HL-60 (cell line): ENCODE measurements around the gene LONP2.

ENCODE experiments used
- DNase-seq, 2 experiments: peaks; one replicate each; pipeline ENCODE4 v3.0.0-alpha.2; 2010 to 2020; ENCODE audit warnings: low read depth in 1 of 2, low spot score in 1 of 2
- H3K27ac ChIP-seq: fragments of 250-450 bp; sonication (Bioruptor Pico); replicated peaks from 2 replicates; pipeline ENCODE4 v1.5.1; 2020; ENCODE audit warnings: mild to moderate bottlenecking, moderate library complexity
- H3K27me3 ChIP-seq: fragments of 250-450 bp; sonication (Bioruptor Pico); 2 replicates; pipeline ENCODE4 v1.5.1; 2021; ENCODE audit warnings: mild to moderate bottlenecking, moderate library complexity; ENCODE audit not compliant: insufficient read depth, poor library complexity, severe bottlenecking
- H3K4me3 ChIP-seq: replicated peaks from 2 replicates; pipeline ENCODE4 v1.5.1; 2011; ENCODE audit warnings: mild to moderate bottlenecking, control low read depth, low read length; ENCODE audit not compliant: insufficient read depth
- GABPA ChIP-seq: IDR thresholded peaks from 2 replicates; pipeline ENCODE4 v1.6.1; 2012; ENCODE audit warnings: low read depth
- POLR2AphosphoS5 ChIP-seq: IDR thresholded peaks from 2 replicates; pipeline ENCODE4 v1.6.1; 2012; ENCODE audit warnings: low read depth
- SPI1 ChIP-seq: IDR thresholded peaks from 2 replicates; pipeline ENCODE4 v1.6.1; 2012; ENCODE audit warnings: low read depth, mild to moderate bottlenecking, borderline replicate concordance
- TF ChIP-seq, protein P1 (sequence below): IDR thresholded peaks from 2 replicates; pipeline ENCODE4 v1.6.1; 2012; ENCODE audit warnings: low read depth; ENCODE audit not compliant: insufficient replicate concordance
- TF ChIP-seq, protein P2 (sequence below): IDR thresholded peaks from one replicate; pipeline ENCODE4 v1.5.1; 2011; ENCODE audit warnings: low read length, control low read depth, inconsistent platforms; ENCODE audit not compliant: insufficient read depth

Gene LONP2

DNA sequence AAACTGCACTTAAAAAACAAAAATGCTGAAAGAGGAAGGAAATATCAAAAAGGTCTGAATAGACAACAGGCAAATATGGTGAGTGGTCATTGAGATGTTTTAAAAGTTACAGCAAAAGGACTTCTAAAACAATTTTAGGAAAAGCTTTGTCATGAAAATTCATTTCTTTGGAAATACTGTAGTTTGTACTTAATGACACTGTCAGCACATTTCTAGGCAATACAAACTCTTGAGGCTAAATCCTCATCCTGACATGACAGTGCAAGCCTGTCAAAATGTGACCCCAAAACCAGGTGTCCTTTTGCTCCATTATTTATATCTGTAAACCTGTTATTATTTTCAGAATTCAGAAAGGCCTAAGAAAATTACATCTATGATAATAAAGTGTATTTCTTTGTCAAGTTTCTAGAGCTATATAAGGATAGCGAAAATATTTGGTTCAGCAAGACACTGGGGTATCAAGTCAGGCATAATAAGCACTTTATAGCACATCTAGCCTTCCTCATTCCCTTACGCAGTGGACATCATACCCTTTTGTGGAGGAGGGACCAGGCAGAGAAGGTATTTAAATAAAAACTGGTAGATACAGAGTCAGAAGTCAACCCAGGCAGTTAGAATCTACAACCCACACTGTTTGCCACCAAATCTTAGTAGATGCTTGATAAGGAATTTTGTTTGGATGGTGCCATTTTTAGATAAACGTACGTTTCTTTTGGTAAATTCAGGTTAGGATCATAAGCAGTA, 112.7 kb downstream of the LONP2 start:
- TF ChIP-seq, protein P1, sequence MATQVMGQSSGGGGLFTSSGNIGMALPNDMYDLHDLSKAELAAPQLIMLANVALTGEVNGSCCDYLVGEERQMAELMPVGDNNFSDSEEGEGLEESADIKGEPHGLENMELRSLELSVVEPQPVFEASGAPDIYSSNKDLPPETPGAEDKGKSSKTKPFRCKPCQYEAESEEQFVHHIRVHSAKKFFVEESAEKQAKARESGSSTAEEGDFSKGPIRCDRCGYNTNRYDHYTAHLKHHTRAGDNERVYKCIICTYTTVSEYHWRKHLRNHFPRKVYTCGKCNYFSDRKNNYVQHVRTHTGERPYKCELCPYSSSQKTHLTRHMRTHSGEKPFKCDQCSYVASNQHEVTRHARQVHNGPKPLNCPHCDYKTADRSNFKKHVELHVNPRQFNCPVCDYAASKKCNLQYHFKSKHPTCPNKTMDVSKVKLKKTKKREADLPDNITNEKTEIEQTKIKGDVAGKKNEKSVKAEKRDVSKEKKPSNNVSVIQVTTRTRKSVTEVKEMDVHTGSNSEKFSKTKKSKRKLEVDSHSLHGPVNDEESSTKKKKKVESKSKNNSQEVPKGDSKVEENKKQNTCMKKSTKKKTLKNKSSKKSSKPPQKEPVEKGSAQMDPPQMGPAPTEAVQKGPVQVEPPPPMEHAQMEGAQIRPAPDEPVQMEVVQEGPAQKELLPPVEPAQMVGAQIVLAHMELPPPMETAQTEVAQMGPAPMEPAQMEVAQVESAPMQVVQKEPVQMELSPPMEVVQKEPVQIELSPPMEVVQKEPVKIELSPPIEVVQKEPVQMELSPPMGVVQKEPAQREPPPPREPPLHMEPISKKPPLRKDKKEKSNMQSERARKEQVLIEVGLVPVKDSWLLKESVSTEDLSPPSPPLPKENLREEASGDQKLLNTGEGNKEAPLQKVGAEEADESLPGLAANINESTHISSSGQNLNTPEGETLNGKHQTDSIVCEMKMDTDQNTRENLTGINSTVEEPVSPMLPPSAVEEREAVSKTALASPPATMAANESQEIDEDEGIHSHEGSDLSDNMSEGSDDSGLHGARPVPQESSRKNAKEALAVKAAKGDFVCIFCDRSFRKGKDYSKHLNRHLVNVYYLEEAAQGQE = no peak
- TF ChIP-seq, protein P2, sequence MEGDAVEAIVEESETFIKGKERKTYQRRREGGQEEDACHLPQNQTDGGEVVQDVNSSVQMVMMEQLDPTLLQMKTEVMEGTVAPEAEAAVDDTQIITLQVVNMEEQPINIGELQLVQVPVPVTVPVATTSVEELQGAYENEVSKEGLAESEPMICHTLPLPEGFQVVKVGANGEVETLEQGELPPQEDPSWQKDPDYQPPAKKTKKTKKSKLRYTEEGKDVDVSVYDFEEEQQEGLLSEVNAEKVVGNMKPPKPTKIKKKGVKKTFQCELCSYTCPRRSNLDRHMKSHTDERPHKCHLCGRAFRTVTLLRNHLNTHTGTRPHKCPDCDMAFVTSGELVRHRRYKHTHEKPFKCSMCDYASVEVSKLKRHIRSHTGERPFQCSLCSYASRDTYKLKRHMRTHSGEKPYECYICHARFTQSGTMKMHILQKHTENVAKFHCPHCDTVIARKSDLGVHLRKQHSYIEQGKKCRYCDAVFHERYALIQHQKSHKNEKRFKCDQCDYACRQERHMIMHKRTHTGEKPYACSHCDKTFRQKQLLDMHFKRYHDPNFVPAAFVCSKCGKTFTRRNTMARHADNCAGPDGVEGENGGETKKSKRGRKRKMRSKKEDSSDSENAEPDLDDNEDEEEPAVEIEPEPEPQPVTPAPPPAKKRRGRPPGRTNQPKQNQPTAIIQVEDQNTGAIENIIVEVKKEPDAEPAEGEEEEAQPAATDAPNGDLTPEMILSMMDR = no peak
- TF ChIP-seq SPI1 (no peak), GABPA (no peak), POLR2AphosphoS5 (no peak)
- DNase-seq = no peak
- H3K27me3 ChIP-seq = no peaks in the 10 kb centered on the region
- H3K4me3 ChIP-seq = no peak overlapping the region
- no peak overlapping the region for H3K27ac ChIP-seq

GRCh38 chr16:48358419-48358818, 114.3 kb downstream of the LONP2 start:
- H3K27me3 ChIP-seq = no peaks in the 10 kb centered on the region
- DNase-seq = no peak

GRCh38 chr16:48359983-48360382, 115.9 kb downstream of the LONP2 start:
- Histone ChIP-seq H3K27ac (no peak overlapping the region), H3K4me3 (no peak overlapping the region), H3K27me3 (no peaks in the 10 kb centered on the region)
- TF ChIP-seq POLR2AphosphoS5 (no peak), GABPA (no peak), SPI1 (no peak)
- TF ChIP-seq, protein P1 = no peak
- TF ChIP-seq, protein P2 = no peak
- no peak for DNase-seq

More at GRCh38 chr16:48358419-48358818, 114.3 kb downstream of the LONP2 start:
- TF ChIP-seq, protein P2 = no peak
- Histone ChIP-seq H3K4me3 (no peak overlapping the region), H3K27ac (no peak overlapping the region)

GRCh38 chr16:48361012-48361411, 116.9 kb downstream of the LONP2 start:
- Histone ChIP-seq H3K27me3 (no peaks in the 10 kb centered on the region), H3K27ac (no peak overlapping the region), H3K4me3 (no peak overlapping the region)
- TF ChIP-seq POLR2AphosphoS5 (no peak), SPI1 (no peak), GABPA (no peak)
- TF ChIP-seq, protein P1 = no peak
- TF ChIP-seq, protein P2 = no peak
- no peak for DNase-seq
